Stimulated activated CD4-positive, alpha-beta T cell treated with anti-CD3 and anti-CD28 coated beads, Interleukin-1b, Interleukin-23, amount 100 ng/mL, for 4 hours (primary cell): ENCODE data around the gene STK10.
A peak's percentile ranks its signal among the peaks of the same experiment; 100 is the strongest.

Source experiments
- DNase-seq, 2 donors: peaks; one replicate each; pipeline ENCODE4 v3.0.0-alpha.2; 2020; ENCODE audit warnings: low read depth in 2 of 2

Gene STK10

GRCh38 chr5:172009536-172010270 is 178.3 kb downstream of the STK10 start:
- no peak for DNase-seq

GRCh38 chr5:172008689-172009141 is 179.3 kb downstream of the STK10 start:
- no peak for DNase-seq

GRCh38 chr5:172008111-172008455 is 179.9 kb downstream of the STK10 start:
- DNase-seq: no peak

- DNase-seq: no peak
Measured at GRCh38 chr5:172007175-172008110, 180.6 kb downstream of the STK10 start.

DNA sequence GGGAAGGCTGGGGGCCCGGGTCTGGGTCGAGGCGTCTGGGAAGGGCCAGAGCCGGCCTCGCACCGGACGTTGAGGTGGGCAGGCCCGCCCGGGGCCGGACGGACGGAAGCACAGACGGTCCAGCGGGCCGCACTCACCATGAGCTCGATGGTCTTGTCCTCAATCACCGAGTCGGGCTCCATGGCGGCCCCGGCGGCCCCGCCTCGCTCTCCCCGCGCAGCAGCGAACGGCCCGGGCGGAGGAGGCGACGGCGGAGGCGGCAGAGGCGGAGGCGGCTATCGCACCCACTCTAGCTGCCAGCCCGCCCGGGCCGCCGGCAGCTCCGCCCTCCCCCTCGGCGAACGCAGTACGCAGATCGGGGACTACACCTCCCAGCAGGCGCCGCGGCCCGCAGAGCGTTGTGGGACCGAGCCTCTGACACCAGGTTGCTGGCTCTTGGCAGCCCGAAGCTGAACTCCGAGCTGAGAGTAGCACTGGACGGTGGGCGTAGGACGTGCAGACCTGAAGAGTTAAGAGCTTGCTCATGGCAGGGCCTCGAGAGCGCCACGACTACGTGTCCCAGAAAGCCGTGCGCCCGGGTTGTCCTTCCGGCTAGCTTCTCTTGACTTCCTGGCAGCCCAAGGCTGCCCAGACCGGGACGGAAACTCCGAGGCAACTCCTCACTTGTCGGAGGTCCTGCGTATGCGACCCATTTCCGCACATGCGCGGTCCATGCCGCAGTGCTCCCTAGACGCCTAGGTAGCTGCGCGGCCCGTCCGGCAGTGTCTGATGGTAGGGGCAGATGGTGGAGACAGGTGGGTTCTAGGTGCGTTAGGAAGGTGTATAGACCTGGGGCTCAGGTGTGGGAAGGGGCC is 181.5 kb downstream of the STK10 start, which contains the start of gene FBXW11:
FBXW11 (minus strand) TSS at position 318 of the 854 bp plus-strand sequence; CDS start at position 182, 136 bp downstream.
- DNase-seq: peak; percentile 85 to 92

- peak in 1 of 2 donors; percentile 22 for DNase-seq
Measured at GRCh38 chr5:172005708-172006320, 182.2 kb downstream of the STK10 start.

- no peak for DNase-seq
Measured at GRCh38 chr5:172004824-172005237, 183.2 kb downstream of the STK10 start.

- no peak for DNase-seq
Measured at GRCh38 chr5:172003746-172004145, 184.3 kb downstream of the STK10 start.

GRCh38 chr5:172002840-172003512 is 185.0 kb downstream of the STK10 start:
- DNase-seq: no peak

DNA sequence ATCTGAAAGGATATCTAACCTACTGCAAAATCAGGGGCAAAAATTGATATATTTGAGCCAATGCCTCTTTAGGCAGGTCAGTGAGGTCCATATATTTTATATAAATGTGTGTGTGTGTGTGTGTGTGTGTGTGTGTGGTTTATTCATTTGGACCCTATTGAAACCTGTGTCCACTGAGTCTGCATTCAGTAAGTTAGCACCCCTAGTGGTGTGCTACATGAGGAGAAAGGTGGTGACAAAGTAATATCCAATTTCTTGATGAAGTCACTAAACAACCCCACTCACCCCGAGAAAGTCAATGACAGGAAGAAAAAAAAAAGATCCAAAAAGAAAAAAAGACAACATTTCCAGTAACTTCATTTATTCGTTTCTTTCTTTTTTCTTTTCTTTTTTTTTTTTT is 185.7 kb downstream of the STK10 start:
- no peak for DNase-seq

- no peak for DNase-seq
Measured at GRCh38 chr5:171999877-172000276, 188.1 kb downstream of the STK10 start.

DNA sequence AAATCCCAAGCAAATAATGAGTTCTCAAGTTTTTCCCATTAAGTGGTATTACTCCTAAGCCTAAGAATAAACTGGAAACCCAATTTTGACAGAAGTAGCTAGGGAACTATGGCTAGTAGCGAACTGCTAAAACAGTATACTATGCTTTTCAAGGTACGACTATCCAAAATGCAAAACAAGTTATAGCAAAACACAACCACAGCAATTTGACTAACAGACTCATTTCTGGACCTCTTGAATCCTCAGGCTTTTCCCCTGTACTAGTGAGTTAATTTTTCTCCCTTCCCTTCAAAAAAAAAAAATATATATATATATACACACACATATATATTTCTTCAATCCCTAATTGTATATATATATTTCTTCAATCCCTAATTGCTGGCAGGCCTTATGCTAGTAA is 188.9 kb downstream of the STK10 start:
- no peak for DNase-seq

DNA sequence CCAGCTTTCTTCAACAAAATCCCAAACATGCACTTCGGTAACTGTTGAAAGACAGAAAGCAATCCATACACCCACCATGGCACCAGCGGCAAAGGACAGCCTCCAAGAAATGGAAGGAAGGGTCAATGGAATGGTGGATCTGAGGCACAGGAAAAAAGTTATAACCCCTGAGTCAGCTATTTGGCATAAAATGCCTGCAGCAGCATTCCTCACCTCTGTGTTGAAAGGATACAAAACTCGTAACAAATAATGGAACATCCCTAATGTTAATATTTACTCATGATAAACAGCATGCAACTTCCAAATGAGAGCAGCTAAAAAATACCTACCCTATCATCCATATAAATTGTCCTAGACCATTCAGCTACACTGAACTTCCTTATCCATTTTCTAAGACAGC is 191.0 kb downstream of the STK10 start:
- DNase-seq: no peak

DNA sequence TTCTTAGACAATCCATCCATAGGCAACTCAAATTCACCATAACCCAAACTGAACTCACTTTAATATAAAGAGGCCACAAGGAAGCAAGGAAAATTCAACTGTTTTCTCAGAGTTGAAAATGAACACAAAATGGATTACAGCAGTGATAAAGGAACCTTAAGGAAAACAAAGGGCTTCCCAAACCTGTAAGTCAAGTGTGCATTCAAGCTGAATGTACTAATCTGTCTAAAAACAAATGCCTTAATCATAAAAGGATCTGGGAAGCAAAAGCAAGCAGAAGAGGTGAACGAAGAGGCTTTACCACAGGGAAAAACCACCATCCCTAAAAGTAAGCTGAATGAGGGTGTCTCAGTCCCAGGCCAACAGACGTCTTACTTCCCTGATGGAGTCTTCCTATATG is 195.2 kb downstream of the STK10 start:
- no peak for DNase-seq

DNA sequence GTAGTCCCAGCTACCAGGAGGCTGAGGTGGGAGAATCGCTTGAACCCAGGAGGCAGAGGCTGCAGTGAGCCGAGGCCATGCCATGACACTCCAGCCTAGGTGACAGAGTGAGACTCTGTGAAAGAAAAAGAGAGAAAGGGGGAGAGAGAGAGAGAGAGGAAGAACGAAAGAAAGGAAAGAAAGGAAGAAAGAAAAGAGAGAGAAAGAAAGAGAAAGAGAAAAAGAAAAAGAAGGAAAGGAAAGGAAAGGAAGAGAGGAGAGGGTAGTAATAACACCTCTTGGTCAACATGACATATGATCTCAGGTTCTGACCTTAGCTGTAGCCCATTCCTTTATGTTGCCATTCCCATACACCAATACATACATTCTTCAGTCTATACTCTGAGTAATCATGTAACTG is 195.7 kb downstream of the STK10 start:
- DNase-seq: no peak
